SKM-1 (cell line): ENCODE results near the gene EIF1AD.
A peak's percentile ranks its signal among the peaks of the same experiment; 100 is the strongest.
"Not testable (repeated sequence)": the region's sequence is repeated elsewhere in the genome, so short reads cannot be mapped to it uniquely, and the experiment has no call there.

ENCODE experiments used
- DNase-seq: peaks from one replicate; lab custom pipeline; 2025; ENCODE audit not compliant: unreplicated experiment; lab: John Stamatoyannopoulos, UW

EIF1AD gene

GRCh38 chr11:66022401-66023185, 20.6 kb upstream of the EIF1AD start:
- peak; percentile 25 for DNase-seq

GRCh38 chr11:66020618-66021357, 18.8 kb upstream of the EIF1AD start:
- peak; percentile 73 for DNase-seq

GRCh38 chr11:66020212-66020611, 18.3 kb upstream of the EIF1AD start:
- no peak for DNase-seq

- no peak for DNase-seq
These were observed 15.4 kb upstream of the EIF1AD start for GRCh38 chr11:66017321-66017720.

GRCh38 chr11:66016793-66017177, 14.8 kb upstream of the EIF1AD start:
- no peak for DNase-seq

GRCh38 chr11:66015936-66016792, 14.2 kb upstream of the EIF1AD start:
- no peak for DNase-seq

- no peak for DNase-seq
These were observed 13.5 kb upstream of the EIF1AD start for GRCh38 chr11:66015454-66015881.

- DNase-seq = no peak
These were observed 13.0 kb upstream of the EIF1AD start for GRCh38 chr11:66014804-66015453.

- no peak for DNase-seq
These were observed 11.8 kb upstream of the EIF1AD start for GRCh38 chr11:66013762-66014100.

- no peak for DNase-seq
These were observed 11.2 kb upstream of the EIF1AD start for GRCh38 chr11:66012946-66013761.

GRCh38 chr11:66012371-66012945, 10.5 kb upstream of the EIF1AD start:
- no peak for DNase-seq

GRCh38 chr11:66011785-66012303, 9.9 kb upstream of the EIF1AD start, which contains the start of gene CST6:
CST6 (plus strand) TSS chr11:66012008; CDS start chr11:66012045, 37 bp downstream.
- DNase-seq = no peak

GRCh38 chr11:66011239-66011784, 9.4 kb upstream of the EIF1AD start:
- no peak for DNase-seq

GRCh38 chr11:66010036-66010435, 8.1 kb upstream of the EIF1AD start:
- DNase-seq = not testable (repeated sequence)

- DNase-seq = no peak
These were observed 6.6 kb upstream of the EIF1AD start for GRCh38 chr11:66008468-66009101.

- DNase-seq = no peak
These were observed 6.1 kb upstream of the EIF1AD start for GRCh38 chr11:66008095-66008467.

- DNase-seq = no peak
These were observed 5.3 kb upstream of the EIF1AD start for GRCh38 chr11:66007201-66007634.

GRCh38 chr11:66006891-66007176, 4.9 kb upstream of the EIF1AD start:
- DNase-seq = no peak
